ENCODE data around the gene WBP2NL.

WBP2NL gene

DNA sequence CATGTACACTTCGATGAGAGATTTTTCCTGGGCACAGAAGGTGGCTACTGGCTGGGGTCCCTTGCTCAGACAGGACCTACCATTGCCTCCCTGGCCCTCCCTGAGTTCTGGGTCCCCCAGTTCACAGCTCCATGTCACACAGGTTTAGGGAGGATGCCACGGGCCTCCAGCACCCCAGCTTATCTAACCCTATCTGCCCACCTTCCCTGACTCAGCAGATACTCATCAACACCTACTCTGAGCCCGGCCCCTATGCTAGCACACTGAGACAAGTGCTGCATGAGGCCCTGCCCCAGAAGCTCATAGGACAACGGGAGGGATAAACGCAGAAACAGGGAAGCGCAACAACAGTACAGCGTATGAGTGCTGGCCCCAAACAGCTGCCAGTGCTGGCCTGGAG lies 62.5 kb downstream of the WBP2NL start:
- DNase-seq = no peak
- no peak overlapping the region for H3K27ac ChIP-seq
- H3K36me3 ChIP-seq = peaks cover 57% of the 10 kb centered on the region
- no peak overlapping the region for H3K4me3 ChIP-seq (ENCODE audit: low read depth, low read length)
- H3K9me3 ChIP-seq (ENCODE audit: severe bottlenecking) = peaks cover 10% of the 10 kb centered on the region
- no peaks in the 10 kb centered on the region for H3K27me3 ChIP-seq (ENCODE audit: insufficient read depth, low read depth, severe bottlenecking)
- no peak for TF ChIP-seq CTCF (IDR thresholded peaks at IDR 0.05; ENCODE audit: low read depth, low read length)

DNA sequence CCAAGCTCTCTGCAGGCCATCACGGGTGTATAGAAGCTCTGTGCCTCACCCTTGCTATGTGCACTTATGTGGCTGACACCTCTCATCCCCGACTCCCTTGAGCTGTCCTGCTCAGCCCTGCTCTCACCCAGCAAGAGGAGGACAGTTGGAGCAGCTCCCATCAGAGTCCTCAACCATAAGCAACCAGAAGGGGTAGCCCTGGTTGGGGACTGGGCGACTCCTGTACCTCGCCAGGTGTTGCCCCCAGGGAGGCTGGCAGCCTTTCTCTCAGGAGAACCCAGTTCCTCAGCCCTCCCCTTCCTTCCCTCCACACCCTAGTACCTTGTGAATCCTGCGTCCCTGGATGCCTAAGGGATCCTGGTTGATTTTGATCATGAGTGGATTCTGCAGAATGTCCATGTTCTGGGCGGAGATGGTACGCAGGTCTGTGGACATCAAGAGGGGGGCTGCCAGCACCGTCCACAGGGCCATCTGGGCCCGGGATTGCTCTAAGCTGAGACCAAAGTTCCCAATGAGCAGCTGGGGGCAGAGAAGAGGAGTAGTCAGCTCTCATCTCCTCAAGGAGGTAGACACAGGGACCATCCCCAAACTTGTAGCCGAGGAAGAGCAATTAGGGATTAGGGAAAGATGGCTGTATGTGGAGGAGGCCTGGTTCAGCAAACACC lies 64.0 kb downstream of the WBP2NL start:
- Histone ChIP-seq H3K4me3 (ENCODE audit: low read depth, low read length) (no peak overlapping the region), H3K9me3 (ENCODE audit: severe bottlenecking) (peaks cover 3% of the 10 kb centered on the region), H3K27me3 (ENCODE audit: insufficient read depth, low read depth, severe bottlenecking) (no peaks in the 10 kb centered on the region), H3K36me3 (peaks cover 62% of the 10 kb centered on the region), H3K27ac (no peak overlapping the region)
- no peak for DNase-seq
- no peak for TF ChIP-seq CTCF (IDR thresholded peaks at IDR 0.05; ENCODE audit: low read depth, low read length)

DNA sequence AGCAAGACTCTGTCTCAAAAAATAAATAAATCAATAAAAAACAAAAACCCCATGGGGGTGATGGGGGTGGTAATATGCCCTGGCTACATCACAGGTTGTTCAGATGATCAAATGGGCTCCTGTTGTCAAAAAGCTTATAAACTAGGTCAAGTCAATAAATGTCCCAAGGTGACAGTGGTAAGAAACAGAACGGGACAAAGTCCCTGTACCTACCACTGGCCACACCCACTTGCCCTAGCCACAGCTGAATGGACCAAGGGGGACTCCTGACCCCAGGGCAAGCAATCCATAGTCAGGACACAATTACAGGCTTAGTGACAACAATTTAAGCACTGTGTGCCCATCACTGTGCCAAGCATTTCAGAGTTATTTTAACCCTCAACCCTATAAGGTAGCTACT lies 66.0 kb downstream of the WBP2NL start:
- Histone ChIP-seq H3K36me3 (peaks cover 53% of the 10 kb centered on the region), H3K9me3 (ENCODE audit: severe bottlenecking) (no peaks in the 10 kb centered on the region), H3K27ac (no peak overlapping the region), H3K4me3 (ENCODE audit: low read depth, low read length) (no peak overlapping the region), H3K27me3 (ENCODE audit: insufficient read depth, low read depth, severe bottlenecking) (no peaks in the 10 kb centered on the region)
- no peak for DNase-seq
- no peak for TF ChIP-seq CTCF (IDR thresholded peaks at IDR 0.05; ENCODE audit: low read depth, low read length)

GRCh38 chr22:42065438-42066125 lies 67.0 kb downstream of the WBP2NL start:
- Histone ChIP-seq H3K9me3 (ENCODE audit: severe bottlenecking) (no peaks in the 10 kb centered on the region), H3K36me3 (peaks cover 43% of the 10 kb centered on the region), H3K27ac (no peak overlapping the region), H3K27me3 (ENCODE audit: insufficient read depth, low read depth, severe bottlenecking) (no peaks in the 10 kb centered on the region), H3K4me3 (ENCODE audit: low read depth, low read length) (no peak overlapping the region)
- no peak for TF ChIP-seq CTCF (IDR thresholded peaks at IDR 0.05; ENCODE audit: low read depth, low read length)
- no peak for DNase-seq

- H3K36me3 ChIP-seq = peaks cover 37% of the 10 kb centered on the region
- no peak overlapping the region for H3K27ac ChIP-seq
- TF ChIP-seq CTCF (IDR thresholded peaks at IDR 0.05; ENCODE audit: low read depth, low read length) = no peak
- no peaks in the 10 kb centered on the region for H3K27me3 ChIP-seq (ENCODE audit: insufficient read depth, low read depth, severe bottlenecking)
- DNase-seq = no peak
- H3K4me3 ChIP-seq (ENCODE audit: low read depth, low read length) = no peak overlapping the region
- H3K9me3 ChIP-seq (ENCODE audit: severe bottlenecking) = no peaks in the 10 kb centered on the region
Measured at GRCh38 chr22:42066126-42066761, 67.7 kb downstream of the WBP2NL start.
